Endothelial cell of umbilical vein (primary cell): Measurements from ENCODE around the gene KRT33B. TPM values are rescaled to one million over a fixed set of nuclear protein-coding genes. Genes with fewer than 3 reads are reported as not detected.

Source experiments
- BruUV-seq: library from RNA; stranded (reverse); fragments of 400-500 nt; replicated peaks from 2 replicates; lab custom pipeline; 2021; lab: Mats Ljungman, UMichigan
- CTCF ChIA-PET: fragments of 300-600, 350-600 bp; sonication (Branson Sonifier 250); formaldehyde crosslinking; loops from one replicate; lab custom pipeline; 2021; ENCODE audit warnings: antibody characterized with exemption, inconsistent platforms; lab: Charles Lee
- POLR2A ChIA-PET: fragments of 300-600, 350-600 bp; sonication (Branson Sonifier 250); formaldehyde crosslinking; loops from one replicate; lab custom pipeline; 2021; ENCODE audit warnings: antibody characterized with exemption, inconsistent platforms; lab: Charles Lee
- DNase-seq: peaks from one replicate; pipeline ENCODE4 v3.0.0-alpha.2; 2011; ENCODE audit warnings: low read depth, low spot score
- FAIRE-seq: peaks from 2 replicates; lab custom pipeline; 2011; peaks lifted over from hg19 to GRCh38; lab: Jason Lieb, UNC
- H2AFZ ChIP-seq: 2 replicates; pipeline ENCODE4 v1.6.0; 2012; ENCODE audit warnings: low read depth, low read length, control low read depth, inconsistent platforms
- H3K27ac ChIP-seq: 2 replicates; pipeline ENCODE4 v1.5.1; 2011; ENCODE audit warnings: low read depth, mild to moderate bottlenecking, control low read depth, low read length, moderate library complexity; ENCODE audit not compliant: insufficient read depth
- H3K27me3 ChIP-seq, 2 experiments: 2 replicates each; pipeline versions ENCODE4 v1.6.0 to v1.6.1; 2011; ENCODE audit warnings: low read length in 2 of 2, mixed read lengths in 1 of 2; ENCODE audit not compliant: control insufficient read depth in 2 of 2, insufficient read depth in 2 of 2
- H3K36me3 ChIP-seq, 2 experiments: 2 replicates in 1 of 2; 3 replicates in 1 of 2; pipeline ENCODE4 v1.5.1; 2011; ENCODE audit warnings: low read length in 2 of 2, mild to moderate bottlenecking in 1 of 2, moderate library complexity in 1 of 2; ENCODE audit not compliant: control insufficient read depth in 2 of 2, insufficient read depth in 2 of 2; ENCODE audit errors: extremely low read depth in 1 of 2
- H3K4me1 ChIP-seq: 3 replicates; pipeline ENCODE4 v1.5.1; 2011; ENCODE audit warnings: mild to moderate bottlenecking, low read length; ENCODE audit not compliant: control insufficient read depth, insufficient read depth; ENCODE audit errors: extremely low read depth
- H3K4me2 ChIP-seq: 2 replicates; pipeline ENCODE4 v1.6.1; 2011; ENCODE audit warnings: low read length, control low read depth, mixed read lengths; ENCODE audit not compliant: insufficient read depth
- H3K4me3 ChIP-seq, 3 experiments: fragments of 200-600 bp in 1 of 3; sonication (generic), shearing (Covaris generic) in 1 of 3; replicated peaks in 1 of 3; 2 replicates each; pipeline ENCODE4 v1.5.1; 2011 to 2016; ENCODE audit warnings: control low read depth in 3 of 3, low read length in 3 of 3, mild to moderate bottlenecking in 2 of 3, inconsistent platforms in 1 of 3, low read depth in 1 of 3, moderate library complexity in 1 of 3; ENCODE audit not compliant: insufficient read depth in 1 of 3
- H3K79me2 ChIP-seq: 2 replicates; pipeline ENCODE4 v1.6.0; 2012; ENCODE audit warnings: low read length, inconsistent platforms; ENCODE audit not compliant: control insufficient read depth, insufficient read depth
- H3K9ac ChIP-seq: replicated peaks from 2 replicates; pipeline ENCODE3; 2011; ENCODE audit warnings: low read length, control low read depth; ENCODE audit not compliant: insufficient read depth; ENCODE audit errors: extremely low read depth
- H3K9me1 ChIP-seq: replicated peaks from 3 replicates; pipeline ENCODE4 v1.6.0; 2011; ENCODE audit warnings: mild to moderate bottlenecking, low read length; ENCODE audit not compliant: control insufficient read depth, insufficient read depth; ENCODE audit errors: extremely low read depth
- H3K9me3 ChIP-seq: replicated peaks from 2 replicates; pipeline ENCODE4 v1.5.1; 2012; ENCODE audit warnings: low read length, inconsistent platforms; ENCODE audit not compliant: control insufficient read depth, insufficient read depth
- H4K20me1 ChIP-seq: replicated peaks from 2 replicates; pipeline ENCODE3; 2011; ENCODE audit warnings: mild to moderate bottlenecking, low read length; ENCODE audit not compliant: control insufficient read depth, insufficient read depth; ENCODE audit errors: extremely low read depth
- CTCF ChIP-seq, 2 donors: IDR thresholded peaks; 1 replicate in 1 of 2; 2 replicates in 1 of 2; pipeline ENCODE4 v1.5.1; 2011; ENCODE audit warnings: low read length in 2 of 2, mild to moderate bottlenecking in 2 of 2, moderate library complexity in 2 of 2, control low read depth in 1 of 2, inconsistent platforms in 1 of 2, low read depth in 1 of 2; ENCODE audit not compliant: insufficient read depth in 1 of 2; ENCODE audit errors: extremely low read depth in 1 of 2
- EZH2 ChIP-seq: IDR thresholded peaks from 2 replicates; pipeline ENCODE4 v1.6.1; 2012; ENCODE audit warnings: borderline replicate concordance, low read depth, mild to moderate bottlenecking, moderate library complexity, low read length, inconsistent platforms; ENCODE audit not compliant: severe bottlenecking
- FOS ChIP-seq: IDR thresholded peaks from 2 replicates; pipeline ENCODE4 v1.6.1; 2011; ENCODE audit warnings: mild to moderate bottlenecking, low read length, moderate library complexity, borderline replicate concordance; ENCODE audit not compliant: insufficient read depth
- GATA2 ChIP-seq: IDR thresholded peaks from 2 replicates; pipeline ENCODE4 v1.7.0; 2011; ENCODE audit warnings: low read depth, mild to moderate bottlenecking, moderate library complexity, mixed read lengths, low read length; ENCODE audit not compliant: insufficient read length, insufficient read depth
- JUN ChIP-seq: IDR thresholded peaks from 2 replicates; pipeline ENCODE4 v1.6.1; 2011; ENCODE audit warnings: borderline replicate concordance, low read depth; ENCODE audit not compliant: insufficient read length, insufficient read depth
- MYC ChIP-seq: IDR thresholded peaks from one replicate; pipeline ENCODE4 v1.6.1; 2011; ENCODE audit warnings: mild to moderate bottlenecking, low read depth, low read length
- POLR2A ChIP-seq: IDR thresholded peaks from 2 replicates; pipeline ENCODE4 v1.6.1; 2012; ENCODE audit warnings: low read depth, mild to moderate bottlenecking, control low read depth, low read length
- POLR2AphosphoS5 ChIP-seq: IDR thresholded peaks from 2 replicates; pipeline ENCODE4 v1.6.1; 2012; ENCODE audit warnings: low read depth, mild to moderate bottlenecking, control low read depth, low read length, moderate library complexity; ENCODE audit not compliant: insufficient read depth
- dilution Hi-C: fragments of 300-500 bp; cut with MboI; formaldehyde crosslinking; loops from one replicate; pipeline ENCODE4 v1.15.0; 2019; ENCODE audit warnings: low sequenced_read_pairs; ENCODE audit not compliant: extremely low pct_ligation_motif_present
- intact Hi-C: fragments of 100-400 bp; cut with micrococcal nuclease; formaldehyde crosslinking; loops from one replicate; pipeline ENCODE4 v1.10.0; 2022
- polyA plus RNA-seq, 4 experiments: library from polyadenylated mRNA; depleted of rRNA in 3 of 4; stranded (reverse) in 3 of 4; unstranded in 1 of 4; fragments of >200 nt; gene quantifications; 2 replicates each; pipeline versions ENCODE4 v1.2.1 to v1.2.3, GENCODE V29; 2011 to 2012; ENCODE audit warnings: missing spikeins in 1 of 4
- total RNA-seq: library from RNA; stranded (reverse); gene quantifications from 2 replicates; pipeline ENCODE4 v1.2.3, GENCODE V29; 2021
- TF ChIP-seq, protein P1 (sequence below): IDR thresholded peaks from 2 replicates; pipeline ENCODE4 v1.6.1; 2011; ENCODE audit not compliant: insufficient read depth, insufficient read length

Gene KRT33B
- total and polyA plus RNA-seq, 2 donors (not counting 3 experiments of a cell fraction or from before 2014, with no cell fraction given): not detected

- Histone ChIP-seq H4K20me1 (no peaks in the 10 kb centered on the region), H3K9me1 (no peaks in the 10 kb centered on the region), H3K9me3 (no peaks in the 10 kb centered on the region), H2AFZ (no peak overlapping the region), H3K4me2 (no peak overlapping the region), H3K4me3 (no peak overlapping the region), H3K27me3 (peaks cover 0 to 2% of the 10 kb centered on the region in 2 experiments), H3K4me1 (no peaks in the 10 kb centered on the region), H3K27ac (no peak overlapping the region), H3K9ac (no peak overlapping the region), H3K36me3 (no peaks in the 10 kb centered on the region), H3K79me2 (no peaks in the 10 kb centered on the region)
- CTCF ChIA-PET: interaction anchor here (0.6 to 3.3 kb wide), 38 partner anchors 8 to 1158 kb away, joined by 3 to 34 read pairs (median 3); partner anchors contain the start of gene KRTAP29-1
- dilution Hi-C loops: no loop called here
- no TSS peak for BruUV-seq
- intact Hi-C loops: loop anchor here (1.0 to 10.0 kb wide), 2 partner anchors 342 to 414 kb away; no protein-coding TSS in a partner anchor
- no peak for DNase-seq
- TF ChIP-seq POLR2AphosphoS5 (no peak), MYC (no peak), JUN (no peak), GATA2 (no peak), POLR2A (no peak), FOS (no peak), EZH2 (no peak), CTCF (IDR thresholded peaks at IDR 0.05; ENCODE audit: extremely low read depth in 1 of 2, insufficient read depth in 1 of 2, low read depth in 1 of 2, low read length in 2 of 2) (no peak)
- TF ChIP-seq, protein P1, sequence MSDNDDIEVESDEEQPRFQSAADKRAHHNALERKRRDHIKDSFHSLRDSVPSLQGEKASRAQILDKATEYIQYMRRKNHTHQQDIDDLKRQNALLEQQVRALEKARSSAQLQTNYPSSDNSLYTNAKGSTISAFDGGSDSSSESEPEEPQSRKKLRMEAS: no peak
- no peak for FAIRE-seq
- POLR2A ChIA-PET: interaction anchor here (0.6 kb wide), 2 partner anchors 316 to 864 kb away, joined by 4 to 6 read pairs; no protein-coding TSS in a partner anchor
Observed at GRCh38 chr17:41322903-41323895, 46.4 kb downstream of the KRT33B start.
